ENCODE measurements around the gene SLC25A23.

Gene SLC25A23

GRCh38 chr19:6458695-6459261 lies 814 bp downstream of the SLC25A23 start (continued):
- TF ChIP-seq ZNF280D (tag by site-specific recombination; IDR thresholded peaks at IDR 0.05): no peak
- no peak for TF ChIP-seq ZNF26 (tag by site-specific recombination; IDR thresholded peaks at IDR 0.05)
- TF ChIP-seq ZNF621 (tag by site-specific recombination; IDR thresholded peaks at IDR 0.05): no peak
- no peak for TF ChIP-seq ZNF311 (tag by site-specific recombination; IDR thresholded peaks at IDR 0.05; ENCODE audit: borderline replicate concordance)
- TF ChIP-seq ZFHX2 (tag by site-specific recombination; conservative IDR thresholded peaks at IDR 0.05): peak; percentile 66
- peak; percentile 74 for TF ChIP-seq KLF1 (tag by site-specific recombination; IDR thresholded peaks at IDR 0.05)
- TF ChIP-seq ZNF837 (tag by site-specific recombination; IDR thresholded peaks at IDR 0.05): no peak
- TF ChIP-seq ZBTB11 (tag by site-specific recombination; conservative IDR thresholded peaks at IDR 0.05; ENCODE audit: low read depth): no peak
- no peak for TF ChIP-seq ZNF677 (tag by site-specific recombination; IDR thresholded peaks at IDR 0.05)
- TF ChIP-seq ZNF670 (tag by site-specific recombination; IDR thresholded peaks at IDR 0.05; ENCODE audit: low read depth): no peak
- peak; percentile 18; the same call in 1 of the 2 replicates for TF ChIP-seq PATZ1 (tag by site-specific recombination; IDR thresholded peaks at IDR 0.05)
- peak; percentile 61 for TF ChIP-seq EGR2 (tag by site-specific recombination; IDR thresholded peaks at IDR 0.05; ENCODE audit: low read depth)
- TF ChIP-seq ZBTB6 (tag by site-specific recombination; IDR thresholded peaks at IDR 0.05): no peak
- TF ChIP-seq SP2 (tag by site-specific recombination; IDR thresholded peaks at IDR 0.05): peak; percentile 42
- TF ChIP-seq INSM2 (tag by site-specific recombination; IDR thresholded peaks at IDR 0.05): no peak
- TF ChIP-seq ZNF785 (tag by site-specific recombination; IDR thresholded peaks at IDR 0.05): no peak
- no peak for TF ChIP-seq ZNF211 (tag by site-specific recombination; IDR thresholded peaks at IDR 0.05; ENCODE audit: low read depth)
- peak; percentile 42; the same call in 1 of the 2 replicates for TF ChIP-seq ZNF600 (tag by site-specific recombination; IDR thresholded peaks at IDR 0.05)
- no peak for TF ChIP-seq ZNF354C (tag by site-specific recombination; IDR thresholded peaks at IDR 0.05; ENCODE audit: borderline replicate concordance, low read depth)
- peak; percentile 56 for TF ChIP-seq KLF17 (tag by site-specific recombination; IDR thresholded peaks at IDR 0.05)
- no peak for TF ChIP-seq ZNF266 (tag by site-specific recombination; IDR thresholded peaks at IDR 0.05; ENCODE audit: low read depth)
- no peak for TF ChIP-seq ZNF202 (tag by site-specific recombination; IDR thresholded peaks at IDR 0.05; ENCODE audit: borderline replicate concordance)

Data from HEK293 (cell line).